Caco-2 (cell line): ENCODE results near the gene CCDC142. TPM values are rescaled to one million over a fixed set of nuclear protein-coding genes. Genes with fewer than 3 reads are reported as not detected.

Experiments
- BruUV-seq: library from RNA; stranded (reverse); fragments of 400-500 nt; replicated peaks from 2 replicates; lab custom pipeline; 2021; lab: Mats Ljungman, UMichigan
- CTCF ChIA-PET: fragments of 300-600 bp; sonication (Branson Sonifier 250); formaldehyde crosslinking; loops from one replicate; lab custom pipeline; 2022; ENCODE audit warnings: antibody characterized with exemption; lab: Charles Lee
- POLR2A ChIA-PET: fragments of 300-600 bp; sonication (Branson Sonifier 250); formaldehyde crosslinking; loops from one replicate; lab custom pipeline; 2022; ENCODE audit warnings: antibody characterized with exemption; lab: Charles Lee
- DNase-seq, 2 experiments: peaks; one replicate each; pipeline versions ENCODE4 v3.0.0 to v3.0.0-alpha.2; 2020 to 2022
- H3K27me3 ChIP-seq: replicated peaks from 2 replicates; pipeline ENCODE4 v1.6.0; 2011; ENCODE audit warnings: low read length; ENCODE audit not compliant: control insufficient read depth, insufficient read depth
- H3K36me3 ChIP-seq: 2 replicates; pipeline ENCODE4 v1.5.1; 2011; ENCODE audit warnings: low read length; ENCODE audit not compliant: control insufficient read depth, insufficient read depth
- H3K4me1 ChIP-seq: fragments of 250-450 bp; sonication (Bioruptor Pico); 2 replicates; pipeline ENCODE4 v1.5.1; 2020; ENCODE audit warnings: mild to moderate bottlenecking
- H3K4me3 ChIP-seq: 2 replicates; pipeline ENCODE4 v1.5.1; 2011; ENCODE audit warnings: low read depth, mild to moderate bottlenecking, control low read depth, low read length
- H3K9me3 ChIP-seq: fragments of 250-450 bp; sonication (Bioruptor Pico); 2 replicates; pipeline ENCODE4 v1.5.1; 2020; ENCODE audit warnings: mild to moderate bottlenecking, moderate library complexity
- H3K27ac Mint-ChIP-seq: one replicate; pipeline ENCODE4 v1.8.0; 2022; ENCODE audit warnings: mixed read lengths; ENCODE audit not compliant: unreplicated experiment
- H3K27me3 Mint-ChIP-seq: one replicate; pipeline ENCODE4 v1.8.0; 2022; ENCODE audit warnings: mixed read lengths; ENCODE audit not compliant: insufficient read depth, unreplicated experiment
- H3K36me3 Mint-ChIP-seq: one replicate; pipeline ENCODE4 v1.8.0; 2022; ENCODE audit warnings: mild to moderate bottlenecking, mixed read lengths; ENCODE audit not compliant: insufficient read depth, unreplicated experiment
- H3K4me1 Mint-ChIP-seq: one replicate; pipeline ENCODE4 v1.8.0; 2022; ENCODE audit warnings: low read depth, mixed read lengths; ENCODE audit not compliant: unreplicated experiment
- H3K4me3 Mint-ChIP-seq: one replicate; pipeline ENCODE4 v1.8.0; 2022; ENCODE audit warnings: mild to moderate bottlenecking, moderate library complexity, mixed read lengths; ENCODE audit not compliant: unreplicated experiment
- H3K9me3 Mint-ChIP-seq: one replicate; pipeline ENCODE4 v1.8.0; 2022; ENCODE audit warnings: mixed read lengths; ENCODE audit not compliant: unreplicated experiment
- CTCF ChIP-seq, 2 experiments: fragments of 200-600 bp in 1 of 2; IDR thresholded peaks; 1 replicate in 1 of 2; 2 replicates in 1 of 2; pipeline versions ENCODE4 v1.5.1 to v1.8.0; 2011 to 2022; ENCODE audit warnings: antibody characterized with exemption in 1 of 2, control low read depth in 1 of 2, inconsistent platforms in 1 of 2, low read depth in 1 of 2, low read length in 1 of 2, mild to moderate bottlenecking in 1 of 2, moderate library complexity in 1 of 2; ENCODE audit not compliant: insufficient read depth in 1 of 2, severe bottlenecking in 1 of 2, unreplicated experiment in 1 of 2
- intact Hi-C: fragments of 100-400 bp; cut with micrococcal nuclease; formaldehyde crosslinking; loops from one replicate; pipeline ENCODE4 v1.10.0; 2022; ENCODE audit not compliant: unreplicated experiment
- total RNA-seq: library from RNA; stranded (reverse); gene quantifications from 2 replicates; pipeline ENCODE4 v1.2.3, GENCODE V29; 2022

The CCDC142 gene
- total RNA-seq, 1 experiment from 2014 or later: 39.0 TPM

GRCh38 chr2:74426181-74426758, 56.5 kb downstream of the CCDC142 start:
- Mint-ChIP-seq H3K27me3 (no peaks in the 10 kb centered on the region), H3K9me3 (no peaks in the 10 kb centered on the region), H3K4me1 (peaks cover 9% of the 10 kb centered on the region), H3K4me3 (no peak overlapping the region), H3K36me3 (peaks cover 92% of the 10 kb centered on the region), H3K27ac (no peak overlapping the region)
- BruUV-seq: no TSS peak
- DNase-seq: no peak
- no peaks in the 10 kb centered on the region for H3K4me1 ChIP-seq
- CTCF ChIA-PET: no interaction called here
- intact Hi-C loops: no loop called here
- peaks cover 5% of the 10 kb centered on the region for H3K36me3 ChIP-seq
- no peak overlapping the region for H3K4me3 ChIP-seq
- no peaks in the 10 kb centered on the region for H3K9me3 ChIP-seq
- H3K27me3 ChIP-seq: no peaks in the 10 kb centered on the region
- POLR2A ChIA-PET: no interaction called here
- no peak for TF ChIP-seq CTCF (IDR thresholded peaks at IDR 0.05; ENCODE audit: insufficient read depth in 1 of 2, low read depth in 1 of 2, low read length in 1 of 2, severe bottlenecking in 1 of 2, unreplicated experiment in 1 of 2)

- BruUV-seq: no TSS peak
- no peaks in the 10 kb centered on the region for H3K4me1 ChIP-seq
- CTCF ChIA-PET: no interaction called here
- H3K4me1 Mint-ChIP-seq: peaks cover 14% of the 10 kb centered on the region
- no peak overlapping the region for H3K4me3 ChIP-seq
- H3K27me3 ChIP-seq: no peaks in the 10 kb centered on the region
- no peak overlapping the region for H3K27ac Mint-ChIP-seq
- DNase-seq: no peak
- intact Hi-C loops: loop anchor here (2.0 kb wide), 1 partner anchor 15 kb away; the partner anchor contains the start of gene RTKN
- H3K36me3 Mint-ChIP-seq: peaks cover 90% of the 10 kb centered on the region
- H3K9me3 Mint-ChIP-seq: no peaks in the 10 kb centered on the region
- H3K36me3 ChIP-seq: peaks cover 5% of the 10 kb centered on the region
- no peak for TF ChIP-seq CTCF (IDR thresholded peaks at IDR 0.05; ENCODE audit: insufficient read depth in 1 of 2, low read depth in 1 of 2, low read length in 1 of 2, severe bottlenecking in 1 of 2, unreplicated experiment in 1 of 2)
- H3K4me3 Mint-ChIP-seq: no peak overlapping the region
- no peaks in the 10 kb centered on the region for H3K9me3 ChIP-seq
- peaks cover 2% of the 10 kb centered on the region for H3K27me3 Mint-ChIP-seq
- POLR2A ChIA-PET: no interaction called here
Measured at GRCh38 chr2:74425523-74425922, 57.3 kb downstream of the CCDC142 start.

- intact Hi-C loops: loop anchor here (2.0 kb wide), 1 partner anchor 16 kb away; the partner anchor contains the start of gene RTKN
- Histone ChIP-seq H3K4me3 (no peak overlapping the region), H3K9me3 (no peaks in the 10 kb centered on the region), H3K4me1 (no peaks in the 10 kb centered on the region), H3K36me3 (peaks cover 5% of the 10 kb centered on the region), H3K27me3 (no peaks in the 10 kb centered on the region)
- no peak for TF ChIP-seq CTCF (IDR thresholded peaks at IDR 0.05; ENCODE audit: insufficient read depth in 1 of 2, low read depth in 1 of 2, low read length in 1 of 2, severe bottlenecking in 1 of 2, unreplicated experiment in 1 of 2)
- Mint-ChIP-seq H3K4me3 (no peak overlapping the region), H3K27me3 (peaks cover 6% of the 10 kb centered on the region), H3K9me3 (no peaks in the 10 kb centered on the region), H3K27ac (no peak overlapping the region), H3K4me1 (peaks cover 14% of the 10 kb centered on the region), H3K36me3 (peaks cover 84% of the 10 kb centered on the region)
- BruUV-seq: no TSS peak
- ChIA-PET POLR2A (no interaction called here), CTCF (no interaction called here)
- DNase-seq: no peak
Measured at GRCh38 chr2:74424995-74425406, 57.8 kb downstream of the CCDC142 start.
